Lower leg skin (tissue), 4 donors: ENCODE measurements around the gene BAHCC1. TPM values are rescaled to one million over a fixed set of nuclear protein-coding genes. Genes with fewer than 3 reads are reported as not detected.

Source experiments
- DNase-seq, 2 donors: peaks; one replicate each; pipeline ENCODE4 v3.0.0-alpha.2; 2019; ENCODE audit warnings: low spot score in 2 of 2
- H3K4me3 ChIP-seq: fragments of 200-600 bp; sonication (generic); 2 replicates; pipeline ENCODE4 v1.5.1; 2017; ENCODE audit warnings: mild to moderate bottlenecking, low read depth; ENCODE audit not compliant: poor library complexity, severe bottlenecking
- POLR2A ChIP-seq, 2 donors: fragments of 450-650 bp; IDR thresholded peaks; one replicate each; pipeline ENCODE4 v1.6.1; 2016 to 2017; ENCODE audit warnings: antibody characterized with exemption in 2 of 2, mild to moderate bottlenecking in 1 of 2, moderate library complexity in 1 of 2
- whole genome bisulfite sequencing, 2 donors: methylation state at CpG; one replicate each; pipeline ENCODE4 v1.1.5; 2018; 5-methylcytosine and 5-hydroxymethylcytosine counted together
- intact Hi-C: fragments of 100-400 bp; cut with DNase I; formaldehyde crosslinking; loops from one replicate; pipeline ENCODE4 v1.15.0; 2023; ENCODE audit warnings: low total_unique reads
- total RNA-seq, 4 donors: library from RNA; depleted of rRNA; stranded (reverse); fragments of >200 nt; gene quantifications; one replicate each; pipeline ENCODE4 v1.1.0, GENCODE V29; 2016
- TF ChIP-seq, protein P1 (sequence below), 3 donors: fragments of 450-650 bp; IDR thresholded peaks; one replicate each; pipeline ENCODE4 v1.5.1; 2016; ENCODE audit warnings: antibody characterized with exemption in 3 of 3, mild to moderate bottlenecking in 3 of 3, moderate library complexity in 2 of 3

Gene BAHCC1
- total RNA-seq, 4 donors from 2014 or later, result 4.1 to 14.2 (median 10.0) TPM

DNA sequence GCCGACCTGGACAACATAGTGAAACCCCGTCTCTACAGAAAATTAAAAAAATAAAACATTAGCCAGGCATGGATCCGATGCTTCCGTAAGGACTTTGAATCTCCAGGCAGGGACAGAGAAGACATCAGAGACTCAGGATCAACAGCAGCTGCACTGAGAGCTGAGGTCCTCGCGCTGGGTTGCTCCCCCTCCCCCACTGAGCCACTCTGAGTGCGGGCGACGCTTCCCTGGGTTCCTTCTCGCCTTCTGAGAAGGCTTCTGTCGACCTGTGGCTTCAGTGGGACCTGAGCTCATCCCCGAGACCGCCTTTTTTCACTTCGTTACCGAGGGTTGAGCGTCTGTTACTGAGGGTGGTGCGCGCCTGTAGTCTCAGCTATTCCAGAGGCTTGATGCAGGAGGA, 96.9 kb downstream of the BAHCC1 start:
- no peak overlapping the region for H3K4me3 ChIP-seq
- DNase-seq, result no peak
- no peak for TF ChIP-seq POLR2A (IDR thresholded peaks at IDR 0.05)
- TF ChIP-seq, protein P1, sequence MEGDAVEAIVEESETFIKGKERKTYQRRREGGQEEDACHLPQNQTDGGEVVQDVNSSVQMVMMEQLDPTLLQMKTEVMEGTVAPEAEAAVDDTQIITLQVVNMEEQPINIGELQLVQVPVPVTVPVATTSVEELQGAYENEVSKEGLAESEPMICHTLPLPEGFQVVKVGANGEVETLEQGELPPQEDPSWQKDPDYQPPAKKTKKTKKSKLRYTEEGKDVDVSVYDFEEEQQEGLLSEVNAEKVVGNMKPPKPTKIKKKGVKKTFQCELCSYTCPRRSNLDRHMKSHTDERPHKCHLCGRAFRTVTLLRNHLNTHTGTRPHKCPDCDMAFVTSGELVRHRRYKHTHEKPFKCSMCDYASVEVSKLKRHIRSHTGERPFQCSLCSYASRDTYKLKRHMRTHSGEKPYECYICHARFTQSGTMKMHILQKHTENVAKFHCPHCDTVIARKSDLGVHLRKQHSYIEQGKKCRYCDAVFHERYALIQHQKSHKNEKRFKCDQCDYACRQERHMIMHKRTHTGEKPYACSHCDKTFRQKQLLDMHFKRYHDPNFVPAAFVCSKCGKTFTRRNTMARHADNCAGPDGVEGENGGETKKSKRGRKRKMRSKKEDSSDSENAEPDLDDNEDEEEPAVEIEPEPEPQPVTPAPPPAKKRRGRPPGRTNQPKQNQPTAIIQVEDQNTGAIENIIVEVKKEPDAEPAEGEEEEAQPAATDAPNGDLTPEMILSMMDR (IDR thresholded peaks at IDR 0.05), result no peak
- intact Hi-C loops, result loop anchor here (10.0 kb wide), 1 partner anchor 477 kb away; no protein-coding TSS in a partner anchor
- WGBS, 2 donors, result 70 to 71% methylated on average over 18 of the region's 18 CpGs

DNA sequence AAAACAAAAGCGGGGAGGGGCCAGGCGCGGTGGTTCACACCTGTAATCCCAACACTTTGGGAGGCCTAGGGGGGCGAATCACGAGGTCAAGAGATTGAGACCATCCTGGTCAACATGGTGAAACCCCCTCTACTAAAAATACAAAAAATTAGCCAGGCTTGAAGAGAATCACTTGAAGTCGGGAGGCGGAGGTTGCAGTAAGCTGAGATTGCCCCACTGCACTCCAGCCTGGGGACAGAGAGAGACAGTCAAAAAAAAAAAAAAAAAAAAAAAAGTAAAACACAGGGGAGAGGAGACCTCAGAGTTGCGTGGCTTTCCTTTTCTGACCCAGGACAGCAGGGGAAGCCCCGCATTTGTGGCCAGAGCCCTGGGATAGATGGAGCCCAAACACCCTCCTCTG, 97.4 kb downstream of the BAHCC1 start:
- intact Hi-C loops, result loop anchor here (10.0 kb wide), 1 partner anchor 478 kb away; no protein-coding TSS in a partner anchor
- WGBS, 2 donors, result 88 to 90% methylated on average over 9 of the region's 9 CpGs
- TF ChIP-seq, protein P1 (IDR thresholded peaks at IDR 0.05), result no peak
- TF ChIP-seq POLR2A (IDR thresholded peaks at IDR 0.05), result no peak
- H3K4me3 ChIP-seq, result no peak overlapping the region
- DNase-seq, result no peak

DNA sequence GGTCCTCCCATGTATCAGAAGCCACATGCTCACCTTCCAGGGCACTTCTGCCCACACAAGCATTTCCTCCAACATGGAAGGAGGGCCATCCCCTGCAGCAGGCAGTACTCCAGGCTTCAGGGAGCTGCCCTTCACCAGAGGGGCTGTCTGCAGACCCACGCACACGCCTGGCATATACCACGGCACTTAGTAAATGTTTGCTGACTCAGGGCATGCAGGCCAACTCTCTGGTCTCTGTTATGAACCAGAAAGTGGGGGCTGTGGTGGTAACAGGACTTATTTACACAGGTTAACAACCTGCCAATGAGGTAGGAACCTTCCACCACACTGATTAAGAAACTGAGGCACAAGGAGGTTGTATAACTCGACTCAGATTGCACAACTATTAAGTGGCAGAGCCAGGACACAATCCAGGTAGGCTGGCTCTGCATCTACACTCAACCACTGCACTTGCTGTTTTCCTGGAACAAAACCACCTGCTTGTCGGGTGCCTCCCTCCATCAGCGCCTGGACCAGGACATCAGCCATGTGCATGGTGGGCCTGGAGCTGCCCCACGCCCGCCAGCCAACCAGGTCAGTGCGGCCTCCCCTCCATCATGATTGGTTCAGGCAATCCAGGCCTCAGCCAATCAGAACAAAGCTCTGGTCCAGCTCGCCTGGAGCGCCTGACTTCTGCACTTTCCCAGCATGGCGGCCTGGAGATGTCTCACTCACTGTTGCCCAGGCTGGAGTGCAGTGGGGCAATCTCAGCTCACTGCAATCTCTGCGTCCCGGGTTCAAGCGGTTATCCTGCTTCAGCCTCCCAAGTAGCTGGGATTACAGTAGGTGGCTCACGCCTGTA, 98.2 kb downstream of the BAHCC1 start:
- H3K4me3 ChIP-seq, result no peak overlapping the region
- WGBS, 2 donors, result 88 to 96% methylated on average over 15 to 16 of the region's 16 CpGs
- TF ChIP-seq, protein P1 (IDR thresholded peaks at IDR 0.05), result no peak
- intact Hi-C loops, result loop anchor here (10.0 kb wide), 1 partner anchor 479 kb away; no protein-coding TSS in a partner anchor
- no peak for DNase-seq

DNA sequence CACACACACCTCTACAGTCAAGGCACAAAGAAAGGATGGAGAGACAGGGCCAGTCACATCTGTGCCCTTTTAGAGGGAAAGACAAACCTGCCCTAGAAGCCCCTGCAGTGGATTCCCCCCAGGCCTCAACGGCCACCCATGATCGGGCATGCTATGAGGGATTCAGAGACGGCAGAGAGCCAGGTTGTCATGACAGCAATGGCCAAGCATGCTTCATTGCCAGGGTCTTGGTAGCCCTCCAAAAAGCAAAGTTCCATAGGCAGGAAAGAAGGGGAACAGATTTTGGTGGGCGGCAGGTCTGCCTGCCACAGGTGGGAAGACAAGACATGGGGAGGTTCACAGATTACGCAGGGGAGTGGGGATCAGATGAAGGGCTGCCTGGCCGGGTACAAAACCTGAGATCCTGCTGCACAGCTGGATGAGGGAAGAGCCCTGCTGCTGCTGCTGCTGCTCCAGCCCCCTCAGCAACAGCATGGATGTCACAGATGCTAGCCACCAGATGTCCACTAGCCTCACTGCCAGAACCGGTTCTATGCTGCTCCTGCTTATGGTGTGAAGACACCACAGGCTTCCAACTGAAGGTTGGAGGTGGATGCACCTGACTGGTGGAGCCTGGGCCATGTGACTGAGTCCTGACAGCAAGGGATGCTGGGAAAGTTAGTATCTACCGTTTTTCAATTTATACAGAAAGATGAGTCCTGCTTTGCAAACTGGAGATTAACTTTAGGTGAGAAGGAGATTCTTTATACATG, 99.5 kb downstream of the BAHCC1 start:
- 39 to 45% methylated on average over 8 of the region's 8 CpGs for WGBS, 2 donors
- no peak overlapping the region for H3K4me3 ChIP-seq
- TF ChIP-seq, protein P1 (IDR thresholded peaks at IDR 0.05), result no peak
- no peak for TF ChIP-seq POLR2A (IDR thresholded peaks at IDR 0.05)
- intact Hi-C loops, result loop anchor here (10.0 kb wide), 1 partner anchor 480 kb away; no protein-coding TSS in a partner anchor
- no peak for DNase-seq

DNA sequence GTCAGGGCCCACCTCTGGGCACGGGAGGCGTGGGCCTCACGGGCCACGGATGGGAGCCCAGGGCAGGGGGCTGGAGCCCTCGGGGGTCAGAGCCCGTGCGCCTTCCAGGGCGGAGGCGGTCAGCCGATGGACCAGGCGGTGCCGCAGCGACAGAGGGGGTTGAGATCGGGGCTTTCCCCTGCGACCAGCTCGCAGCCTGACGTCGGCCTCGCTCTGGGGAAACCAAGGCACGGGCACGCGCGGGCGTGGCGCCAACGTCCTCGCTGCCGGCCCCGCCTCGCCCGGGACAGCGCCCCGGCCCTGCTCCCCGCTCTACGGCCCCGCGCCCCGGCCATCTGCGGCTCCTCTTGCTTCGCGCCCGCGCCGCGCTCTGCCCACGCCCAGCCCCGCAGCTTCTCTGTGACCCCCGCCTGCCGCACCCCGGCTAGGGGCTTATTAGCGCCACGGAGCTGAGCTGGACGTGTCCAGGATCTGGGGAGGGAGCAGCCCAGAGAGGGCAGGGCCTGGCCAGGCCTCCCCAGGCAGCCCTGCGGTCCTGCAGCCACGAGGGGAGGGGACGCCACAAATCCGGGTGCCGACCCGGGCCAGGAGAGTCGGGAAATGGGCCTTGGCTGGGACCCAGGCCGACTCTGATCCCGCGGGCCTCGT, 103.8 kb downstream of the BAHCC1 start:
- H3K4me3 ChIP-seq, result no peak overlapping the region
- DNase-seq, result no peak
- intact Hi-C loops, result loop anchor here (10.0 kb wide), 1 partner anchor 484 kb away; no protein-coding TSS in a partner anchor
- WGBS, 2 donors, result 70 to 75% methylated on average over 38 to 52 of the region's 64 CpGs
- no peak for TF ChIP-seq POLR2A (IDR thresholded peaks at IDR 0.05)
- TF ChIP-seq, protein P1 (IDR thresholded peaks at IDR 0.05), result no peak
